ENCODE data around the gene IL31.

IL31 gene

DNA sequence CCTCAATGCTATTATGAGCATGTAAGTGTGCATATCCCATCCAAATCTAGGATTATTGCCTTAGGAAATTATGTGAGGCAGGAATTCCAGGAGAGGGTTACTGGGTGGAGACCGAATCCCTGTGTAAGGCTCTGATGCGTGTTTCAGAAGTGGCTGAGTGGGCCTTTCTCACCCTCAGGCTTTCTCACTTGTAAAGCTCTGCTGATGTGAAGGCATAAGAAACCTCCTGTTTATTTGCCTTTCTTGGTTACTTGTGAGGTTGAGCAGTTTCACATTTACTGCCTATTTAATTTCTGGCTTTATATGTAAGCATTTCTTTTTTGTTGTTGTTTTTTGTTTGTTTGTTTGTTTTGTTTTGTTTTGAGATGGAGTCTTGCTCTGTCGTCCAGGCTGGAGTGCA is 11.0 kb downstream of the IL31 start:
- TF ChIP-seq CTCF (IDR thresholded peaks at IDR 0.05; ENCODE audit: insufficient read depth, low read length, missing control alignments): no peak
- no peak overlapping the region for H3K4me3 ChIP-seq (ENCODE audit: low read depth, low read length)
- no peak for DNase-seq (ENCODE audit: low read depth, low spot score)
- ChIA-PET CTCF (interaction anchor here (0.7 kb wide), 1 partner anchor 39 kb away, joined by 3 read pairs; no protein-coding TSS in a partner anchor), POLR2A (no interaction called here)

GRCh38 chr12:122161682-122162081 is 12.3 kb downstream of the IL31 start:
- POLR2A ChIA-PET: no interaction called here
- no peak for DNase-seq (ENCODE audit: low read depth, low spot score)
- no peak overlapping the region for H3K4me3 ChIP-seq (ENCODE audit: low read depth, low read length)
- CTCF ChIA-PET: no interaction called here
- no peak for TF ChIP-seq CTCF (IDR thresholded peaks at IDR 0.05; ENCODE audit: insufficient read depth, low read length, missing control alignments)

GRCh38 chr12:122160761-122161160 is 13.3 kb downstream of the IL31 start:
- no peak for DNase-seq (ENCODE audit: low read depth, low spot score)
- CTCF ChIA-PET: no interaction called here
- H3K4me3 ChIP-seq (ENCODE audit: low read depth, low read length): no peak overlapping the region
- POLR2A ChIA-PET: interaction anchor here (0.6 kb wide), 1 partner anchor 94 kb away, joined by 4 read pairs; no protein-coding TSS in a partner anchor
- no peak for TF ChIP-seq CTCF (IDR thresholded peaks at IDR 0.05; ENCODE audit: insufficient read depth, low read length, missing control alignments)

DNA sequence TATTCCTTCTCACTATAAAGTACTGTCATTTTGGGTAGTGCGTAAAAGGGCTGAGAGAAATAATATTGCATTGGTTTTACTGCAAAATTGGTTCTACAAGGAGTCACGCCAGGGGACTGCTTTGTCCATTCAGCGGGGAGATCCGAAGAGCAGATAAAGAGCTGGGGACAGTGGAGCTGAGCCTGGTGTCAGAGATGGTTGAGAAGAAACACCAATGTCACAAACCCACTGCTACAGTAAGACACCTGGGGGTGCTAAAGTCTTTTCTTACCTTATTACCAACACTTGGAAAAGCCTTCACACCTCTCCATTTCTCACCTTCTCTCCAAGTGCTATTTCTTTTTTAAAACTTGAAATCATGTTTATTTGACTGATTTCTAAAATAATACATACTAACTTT is 14.1 kb downstream of the IL31 start:
- no peak for DNase-seq (ENCODE audit: low read depth, low spot score)
- CTCF ChIA-PET: interaction anchor here (1.0 kb wide), 1 partner anchor 12 kb away, joined by 3 read pairs; no protein-coding TSS in a partner anchor
- POLR2A ChIA-PET: no interaction called here

GRCh38 chr12:122158700-122159285 is 15.2 kb downstream of the IL31 start:
- ChIA-PET CTCF (interaction anchor here (0.7 to 1.2 kb wide), 3 partner anchors 18 to 117 kb away, joined by 3 to 4 read pairs (median 3); no protein-coding TSS in a partner anchor), POLR2A (interaction anchor here (0.5 kb wide), 1 partner anchor 15 kb away, joined by 3 read pairs; no protein-coding TSS in a partner anchor)
- DNase-seq (ENCODE audit: low read depth, low spot score): no peak
- H3K4me3 ChIP-seq (ENCODE audit: low read depth, low read length): no peak overlapping the region
- no peak for TF ChIP-seq CTCF (IDR thresholded peaks at IDR 0.05; ENCODE audit: insufficient read depth, low read length, missing control alignments)

More for the DNA sequence above, 14.1 kb downstream of the IL31 start:
- no peak overlapping the region for H3K4me3 ChIP-seq (ENCODE audit: low read depth, low read length)
- TF ChIP-seq CTCF (IDR thresholded peaks at IDR 0.05; ENCODE audit: insufficient read depth, low read length, missing control alignments): no peak

DNA sequence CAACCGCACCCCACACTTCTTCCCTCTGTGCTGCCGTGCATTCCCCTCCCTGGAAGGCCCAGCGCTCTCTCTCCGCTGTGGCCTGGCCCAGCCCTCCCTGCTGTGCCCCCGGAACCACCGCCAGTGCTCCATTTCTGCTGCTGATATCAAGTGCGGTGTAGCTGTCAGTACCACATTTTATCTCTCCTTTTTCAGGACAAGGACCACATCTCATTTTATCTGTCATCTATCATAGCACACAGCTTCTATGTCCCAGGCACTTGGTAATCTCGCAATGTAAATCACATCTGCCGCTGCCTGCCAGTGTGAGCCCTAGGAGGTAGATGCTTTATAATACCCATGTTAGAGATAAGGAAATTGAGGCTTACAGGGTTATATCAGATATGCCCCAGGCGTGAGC is 18.3 kb downstream of the IL31 start:
- ChIA-PET CTCF (interaction anchor here (1.3 kb wide), 1 partner anchor 32 kb away, joined by 7 read pairs; no protein-coding TSS in a partner anchor), POLR2A (no interaction called here)
- no peak overlapping the region for H3K4me3 ChIP-seq (ENCODE audit: low read depth, low read length)
- no peak for DNase-seq (ENCODE audit: low read depth, low spot score)
- no peak for TF ChIP-seq CTCF (IDR thresholded peaks at IDR 0.05; ENCODE audit: insufficient read depth, low read length, missing control alignments)
